GM15510 (cell line): ENCODE measurements around the gene RICTOR.
A peak's percentile ranks its signal among the peaks of the same experiment; 100 is the strongest.

Experiments used
- POLR2A ChIP-seq: IDR thresholded peaks from 3 replicates; pipeline ENCODE4 v1.6.1; 2011; ENCODE audit warnings: borderline replicate concordance; ENCODE audit not compliant: insufficient read length; ENCODE audit errors: extremely low read depth

Gene RICTOR, protein sequence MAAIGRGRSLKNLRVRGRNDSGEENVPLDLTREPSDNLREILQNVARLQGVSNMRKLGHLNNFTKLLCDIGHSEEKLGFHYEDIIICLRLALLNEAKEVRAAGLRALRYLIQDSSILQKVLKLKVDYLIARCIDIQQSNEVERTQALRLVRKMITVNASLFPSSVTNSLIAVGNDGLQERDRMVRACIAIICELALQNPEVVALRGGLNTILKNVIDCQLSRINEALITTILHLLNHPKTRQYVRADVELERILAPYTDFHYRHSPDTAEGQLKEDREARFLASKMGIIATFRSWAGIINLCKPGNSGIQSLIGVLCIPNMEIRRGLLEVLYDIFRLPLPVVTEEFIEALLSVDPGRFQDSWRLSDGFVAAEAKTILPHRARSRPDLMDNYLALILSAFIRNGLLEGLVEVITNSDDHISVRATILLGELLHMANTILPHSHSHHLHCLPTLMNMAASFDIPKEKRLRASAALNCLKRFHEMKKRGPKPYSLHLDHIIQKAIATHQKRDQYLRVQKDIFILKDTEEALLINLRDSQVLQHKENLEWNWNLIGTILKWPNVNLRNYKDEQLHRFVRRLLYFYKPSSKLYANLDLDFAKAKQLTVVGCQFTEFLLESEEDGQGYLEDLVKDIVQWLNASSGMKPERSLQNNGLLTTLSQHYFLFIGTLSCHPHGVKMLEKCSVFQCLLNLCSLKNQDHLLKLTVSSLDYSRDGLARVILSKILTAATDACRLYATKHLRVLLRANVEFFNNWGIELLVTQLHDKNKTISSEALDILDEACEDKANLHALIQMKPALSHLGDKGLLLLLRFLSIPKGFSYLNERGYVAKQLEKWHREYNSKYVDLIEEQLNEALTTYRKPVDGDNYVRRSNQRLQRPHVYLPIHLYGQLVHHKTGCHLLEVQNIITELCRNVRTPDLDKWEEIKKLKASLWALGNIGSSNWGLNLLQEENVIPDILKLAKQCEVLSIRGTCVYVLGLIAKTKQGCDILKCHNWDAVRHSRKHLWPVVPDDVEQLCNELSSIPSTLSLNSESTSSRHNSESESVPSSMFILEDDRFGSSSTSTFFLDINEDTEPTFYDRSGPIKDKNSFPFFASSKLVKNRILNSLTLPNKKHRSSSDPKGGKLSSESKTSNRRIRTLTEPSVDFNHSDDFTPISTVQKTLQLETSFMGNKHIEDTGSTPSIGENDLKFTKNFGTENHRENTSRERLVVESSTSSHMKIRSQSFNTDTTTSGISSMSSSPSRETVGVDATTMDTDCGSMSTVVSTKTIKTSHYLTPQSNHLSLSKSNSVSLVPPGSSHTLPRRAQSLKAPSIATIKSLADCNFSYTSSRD (N-terminal part only)

DNA sequence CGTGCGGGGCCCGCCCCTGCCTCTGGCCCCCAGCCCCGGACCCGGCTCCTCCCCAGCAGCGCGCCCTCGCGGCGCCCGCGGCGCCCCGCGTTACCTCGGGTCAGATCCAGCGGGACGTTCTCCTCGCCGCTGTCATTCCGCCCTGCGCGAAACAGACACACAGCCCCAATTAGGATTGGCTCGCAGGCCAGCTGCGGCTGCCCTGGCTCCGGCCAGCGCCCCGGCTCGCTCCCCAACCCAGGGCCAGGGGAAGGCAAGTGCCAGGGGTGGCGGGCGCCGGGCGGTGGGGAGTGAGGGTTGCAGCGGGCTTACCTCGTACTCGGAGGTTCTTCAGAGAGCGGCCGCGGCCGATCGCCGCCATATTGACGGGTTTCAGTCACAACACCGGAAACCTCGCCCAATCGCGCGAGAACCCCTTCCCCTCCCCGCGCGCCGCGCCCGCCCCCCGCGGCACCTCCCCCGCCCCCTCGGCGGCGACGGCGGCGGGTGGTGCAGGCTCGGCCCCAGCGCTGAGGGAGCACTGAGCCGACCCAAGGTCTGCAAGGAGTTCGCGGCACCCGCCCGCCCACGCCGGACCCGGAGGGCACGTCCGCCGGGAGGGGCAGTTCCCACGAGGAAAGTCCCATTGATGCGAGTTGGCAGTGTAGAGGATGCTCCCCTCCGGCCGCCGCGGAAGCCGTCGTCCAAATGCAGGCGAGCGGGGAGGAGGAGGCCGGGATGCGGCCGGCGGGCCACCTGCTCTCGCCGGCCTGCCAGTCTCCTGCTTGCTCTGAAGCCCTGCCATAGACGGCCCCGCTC is at the start of gene RICTOR:
Gene RICTOR, minus strand, starts transcription at position 383 of the 798 bp plus-strand sequence. Its CDS starts 22 bp downstream, at position 361.
- TF ChIP-seq POLR2A: peak; percentile 80

DNA sequence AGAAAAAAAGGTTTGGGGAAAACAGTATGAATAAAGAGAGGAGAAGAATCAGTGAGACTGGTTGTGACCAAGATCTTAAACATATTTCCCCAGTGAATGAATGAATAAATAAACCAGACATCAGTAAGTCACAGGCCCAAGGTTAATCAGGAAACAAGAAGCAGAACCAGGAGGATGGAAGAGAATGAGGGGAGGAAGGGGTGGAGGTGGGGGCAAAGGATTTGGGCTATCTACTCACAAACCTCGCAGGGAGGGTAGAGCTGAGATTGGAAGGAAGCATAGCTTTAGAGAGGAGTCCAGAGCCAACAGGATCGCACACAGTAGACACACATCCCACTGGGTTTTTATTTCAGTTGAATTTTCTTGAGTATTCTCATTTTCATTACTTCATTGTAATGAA is 47.7 kb upstream of the RICTOR start:
- no peak for TF ChIP-seq POLR2A

DNA sequence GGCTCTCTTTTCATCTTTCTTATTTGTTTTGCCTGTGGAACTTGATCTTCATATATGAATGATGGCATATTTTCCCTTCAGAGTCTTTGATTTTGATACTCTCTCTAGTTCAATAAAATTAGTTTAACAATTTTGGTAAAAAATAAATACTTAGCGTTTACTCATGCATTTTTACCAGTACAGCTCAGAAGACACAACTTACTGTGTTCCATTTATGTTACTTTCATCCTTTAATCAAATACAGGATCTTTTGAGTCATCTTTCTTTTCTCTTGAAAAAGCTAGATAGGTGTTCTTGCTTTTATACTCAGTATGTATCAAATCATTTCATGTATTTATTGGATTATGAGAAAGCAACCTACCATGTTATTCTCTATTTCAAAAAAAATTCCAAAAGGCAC is 47.1 kb upstream of the RICTOR start:
- no peak for TF ChIP-seq POLR2A

DNA sequence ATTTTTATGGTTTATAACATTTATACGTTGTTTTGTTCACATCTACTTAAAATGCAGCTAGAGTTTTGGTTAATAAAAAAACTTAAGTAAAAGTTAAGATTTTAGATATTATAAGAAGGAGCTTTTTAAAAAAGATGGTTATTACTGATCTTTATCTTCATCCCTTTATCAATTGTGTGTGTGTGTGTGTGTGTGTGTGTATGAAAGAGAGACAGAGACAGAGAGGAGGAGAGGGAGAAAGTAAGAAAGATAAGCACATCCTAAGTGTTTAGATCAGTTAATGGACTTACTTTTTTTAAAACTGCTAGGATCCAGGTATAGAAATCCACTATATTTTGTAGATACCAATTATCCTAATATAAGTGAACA is 45.8 kb upstream of the RICTOR start:
- TF ChIP-seq POLR2A: no peak

DNA sequence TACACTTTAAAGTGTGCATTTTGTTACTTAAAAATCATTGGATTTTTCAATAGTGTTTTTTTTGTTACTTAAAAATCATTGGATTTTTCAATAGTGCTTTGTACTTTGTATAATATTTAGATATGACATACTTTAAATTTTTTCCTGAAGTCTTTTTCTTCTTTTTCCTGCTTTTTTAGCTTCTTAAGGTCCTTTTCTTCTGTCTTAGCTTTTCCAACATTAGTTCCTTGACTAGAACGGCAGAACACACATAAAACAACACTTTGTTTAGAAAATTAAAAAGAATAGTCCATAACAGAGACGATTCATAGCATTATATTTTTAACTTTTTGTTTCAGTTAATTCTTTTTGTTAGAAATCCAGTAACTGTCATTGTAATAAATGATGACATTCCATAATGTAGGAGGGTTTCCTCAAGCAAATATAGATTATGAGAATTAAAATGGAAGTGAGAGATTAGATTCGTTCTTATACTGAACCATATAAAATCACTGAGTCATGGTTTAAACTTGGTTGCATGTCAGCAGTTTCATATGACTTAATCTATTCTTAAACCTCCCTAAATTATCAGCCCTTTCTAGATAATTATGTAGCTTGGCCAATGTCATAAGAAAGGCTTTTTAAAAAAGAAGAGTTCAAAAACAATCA is 45.3 kb upstream of the RICTOR start:
- TF ChIP-seq POLR2A: no peak

DNA sequence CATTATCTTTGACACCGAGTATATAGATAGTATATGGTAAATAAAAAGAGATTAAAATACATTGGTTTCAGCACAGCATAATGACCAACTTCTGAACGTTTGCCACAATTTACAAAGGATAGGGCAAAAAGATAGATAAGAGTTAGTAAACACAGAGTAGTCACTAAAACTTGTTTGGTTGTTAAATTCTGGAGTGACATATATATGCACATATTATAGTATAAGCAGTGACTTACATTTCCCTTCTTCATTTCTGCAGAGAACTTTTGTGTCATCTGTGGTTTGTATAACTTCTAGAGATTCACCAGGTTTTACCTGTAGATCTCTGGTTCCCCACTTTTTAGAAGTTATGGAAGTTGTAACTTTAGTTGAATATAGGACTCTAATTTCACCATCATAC is 44.4 kb upstream of the RICTOR start:
- no peak for TF ChIP-seq POLR2A

DNA sequence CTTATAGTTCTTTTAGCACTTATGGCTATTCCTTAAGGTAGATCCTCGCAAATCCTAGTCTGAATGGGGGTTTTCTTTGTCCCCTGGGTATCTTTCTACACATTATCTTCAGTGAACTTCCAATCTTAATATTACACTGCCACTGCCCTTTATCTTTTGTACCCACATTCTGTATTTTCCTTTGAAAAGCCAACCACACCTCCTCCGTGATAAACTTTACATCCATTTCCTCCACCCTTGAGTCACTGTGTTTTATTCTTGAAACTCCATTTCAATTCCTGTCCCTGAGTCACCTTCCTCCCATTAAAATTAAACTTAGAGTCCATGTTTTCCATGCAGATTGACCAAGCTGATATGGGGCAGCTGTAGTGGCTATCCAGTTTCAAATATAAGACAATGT is 43.2 kb upstream of the RICTOR start:
- TF ChIP-seq POLR2A: no peak

DNA sequence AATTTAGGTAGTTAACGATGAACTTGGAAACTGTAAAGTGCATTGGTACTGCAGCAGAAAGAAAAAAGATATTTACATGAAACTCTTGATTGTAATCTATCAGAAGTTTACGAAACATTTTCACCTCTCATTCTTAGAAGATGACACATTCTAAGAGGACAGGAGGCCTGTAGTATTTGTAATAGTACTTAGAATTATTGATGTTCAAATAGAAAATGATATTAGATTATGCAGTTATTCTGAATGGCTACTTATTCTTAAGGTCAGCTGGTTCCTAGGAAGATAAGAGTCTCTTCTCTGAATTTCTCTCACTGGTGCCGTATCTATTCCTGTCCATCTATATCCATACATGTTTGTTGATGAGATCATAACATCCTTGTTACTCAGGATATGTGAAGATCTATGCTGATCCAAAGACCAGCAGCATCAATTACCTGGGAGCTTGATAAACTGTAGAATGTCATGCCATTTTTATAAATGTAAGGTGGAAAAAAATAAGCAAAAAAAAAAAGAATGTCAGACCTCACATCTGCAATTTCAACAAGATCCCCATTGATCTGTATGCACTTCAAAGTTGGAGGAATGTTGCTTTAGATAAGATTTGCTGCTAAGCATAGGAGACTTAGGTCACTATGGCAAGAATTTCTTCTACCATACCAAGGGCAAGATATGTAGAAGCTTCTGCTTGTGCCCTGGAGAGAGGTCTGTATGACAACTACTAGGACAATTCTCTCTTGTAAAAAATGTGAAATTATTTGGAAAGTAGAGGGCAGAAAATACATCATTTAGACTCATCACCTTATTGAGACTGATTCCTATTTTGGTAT is 42.4 kb upstream of the RICTOR start:
- TF ChIP-seq POLR2A: no peak

DNA sequence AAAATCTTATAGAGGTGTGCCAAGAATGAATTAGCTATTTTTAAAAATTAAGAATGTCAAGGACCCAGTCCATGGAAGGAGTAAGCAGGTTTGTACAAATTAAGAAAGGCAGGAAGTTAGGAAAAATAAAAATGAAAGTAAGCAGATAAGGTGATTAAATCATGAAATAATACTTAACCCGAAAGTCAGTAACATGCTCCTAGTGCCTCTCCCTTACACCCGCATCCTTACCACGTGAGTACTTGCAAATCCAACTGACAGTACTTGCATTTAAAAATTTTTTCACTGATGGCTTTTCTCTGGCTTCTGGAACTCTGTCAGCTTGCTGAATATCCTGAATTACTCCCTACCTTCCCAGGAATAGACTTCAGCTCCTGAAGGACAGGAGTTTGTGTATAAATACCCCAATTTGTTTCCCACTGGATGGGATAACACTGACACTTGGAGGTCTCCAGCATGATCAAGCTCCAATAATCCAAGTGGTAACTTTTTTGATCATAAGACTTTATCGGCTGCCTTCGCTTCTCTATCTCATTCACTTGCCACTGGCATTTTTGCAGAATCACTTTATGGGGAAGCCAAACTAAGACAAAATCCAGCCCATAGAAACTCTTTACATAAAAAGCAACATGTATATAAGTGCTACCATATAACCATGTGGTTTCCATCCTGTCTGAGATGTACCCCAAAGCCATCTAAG is 41.6 kb upstream of the RICTOR start:
- TF ChIP-seq POLR2A: no peak

DNA sequence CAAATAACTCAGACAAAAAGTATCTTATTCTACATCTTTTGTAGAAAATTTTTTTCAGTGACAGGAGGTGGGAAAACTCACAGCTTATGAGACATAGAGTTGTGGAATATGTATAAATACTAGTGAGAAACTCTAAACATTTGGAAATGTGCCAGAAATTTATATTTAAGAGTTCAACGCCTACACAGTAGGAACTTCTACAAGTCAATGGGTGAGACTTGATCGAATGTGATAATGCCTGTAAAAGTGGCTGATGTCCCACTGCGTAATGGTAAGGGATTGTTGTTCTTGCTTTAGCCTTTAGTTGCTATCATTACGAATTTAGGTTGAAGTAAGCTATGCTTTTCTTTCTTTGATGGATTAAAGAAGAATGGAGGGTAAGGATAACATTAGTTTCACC is 40.0 kb upstream of the RICTOR start:
- TF ChIP-seq POLR2A: no peak

DNA sequence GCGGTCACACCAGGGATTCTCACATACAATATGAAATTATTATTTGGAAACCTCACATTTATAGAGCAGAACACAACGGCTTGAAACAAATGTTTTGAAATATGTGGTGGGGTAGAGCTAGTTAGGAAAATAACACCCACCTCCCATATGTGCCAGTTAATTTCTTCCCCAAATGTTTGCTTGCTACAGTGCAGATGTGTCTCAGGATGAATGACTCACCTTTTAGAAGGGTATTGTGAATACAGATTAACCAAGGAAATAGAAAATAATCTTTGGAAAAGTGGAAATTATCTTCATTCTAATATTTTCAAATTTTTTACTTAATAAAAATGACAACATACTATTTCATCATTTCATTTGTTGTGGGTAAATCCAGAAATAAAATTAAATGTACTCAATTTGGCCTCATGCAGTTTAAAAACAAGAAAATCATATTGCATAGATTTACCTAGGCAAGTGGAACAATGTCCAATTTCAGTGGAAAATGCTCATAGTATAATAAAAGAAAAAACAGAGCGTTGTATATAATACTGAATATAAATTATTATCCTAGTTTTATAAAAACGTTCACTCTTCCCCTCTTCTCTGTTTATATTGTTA is 39.3 kb upstream of the RICTOR start:
- TF ChIP-seq POLR2A: no peak

DNA sequence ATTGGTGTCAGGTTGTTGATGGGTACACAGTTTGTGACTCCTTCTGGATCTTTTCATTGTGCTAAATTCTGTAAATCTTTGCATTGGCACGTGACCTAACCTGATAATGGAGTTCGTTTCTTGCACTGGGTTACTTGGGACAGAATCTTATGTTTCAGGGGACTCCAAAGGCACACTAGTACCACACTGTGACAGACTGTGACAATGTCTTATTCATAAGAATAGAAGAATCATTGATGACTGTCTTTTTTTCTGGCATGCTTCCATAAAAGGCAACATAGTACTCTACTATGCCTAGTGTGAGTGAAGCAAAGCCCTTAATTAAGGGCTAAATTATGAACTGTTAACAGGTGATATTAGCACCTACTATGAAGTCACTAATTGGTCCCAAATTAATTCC is 35.4 kb upstream of the RICTOR start:
- no peak for TF ChIP-seq POLR2A
